ENCODE results near the gene TWSG1. TPM values are rescaled to one million over a fixed set of nuclear protein-coding genes. Genes with fewer than 3 reads are reported as not detected.

The TWSG1 gene
- total and polyA plus RNA-seq, 2 of the 13 experiments (the other 11 are each of a cell fraction or from before 2014, with no cell fraction given), result 6.6 to 9.4 TPM

DNA sequence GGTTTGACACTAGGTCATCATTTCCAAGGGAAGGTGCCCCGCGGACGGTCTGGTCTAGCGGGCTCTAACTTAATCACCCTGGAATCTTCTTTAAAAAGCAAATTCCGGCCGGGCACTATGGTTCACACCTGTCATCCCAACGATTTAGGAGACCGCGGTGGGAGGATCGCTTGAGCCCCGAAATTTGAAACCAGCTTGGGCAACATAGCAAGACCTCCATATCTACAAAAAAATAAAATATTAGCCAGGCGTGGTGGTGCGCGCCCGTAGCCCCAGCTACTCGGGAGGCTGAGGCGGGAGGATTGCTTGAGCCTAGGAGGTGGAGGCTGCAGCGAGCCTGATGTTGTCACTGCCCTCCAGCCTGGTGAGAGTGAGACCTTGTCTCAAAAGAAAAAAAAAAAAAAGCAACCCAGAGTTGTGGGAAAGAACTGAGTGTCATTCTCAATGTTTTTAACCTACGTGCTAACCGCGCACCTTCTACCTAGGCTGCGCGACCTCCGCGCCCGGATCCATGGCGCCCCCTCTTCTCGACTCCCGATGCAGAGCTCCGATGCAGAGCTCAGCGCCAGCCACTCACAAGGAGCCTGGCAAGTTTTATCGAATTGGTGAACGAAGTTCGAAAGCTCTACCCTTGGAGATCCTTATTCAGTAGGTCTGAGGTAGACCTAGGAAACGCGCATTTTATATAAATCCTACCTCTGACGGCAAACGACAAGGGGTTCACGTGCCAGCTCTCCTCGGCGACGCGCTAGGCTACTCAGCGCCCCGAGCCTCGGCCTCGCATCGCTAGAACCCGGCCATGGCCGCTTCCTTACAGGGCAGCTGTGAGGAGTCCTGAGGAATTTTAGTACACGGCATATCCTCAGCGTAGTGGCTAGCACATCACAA lies 888 bp upstream of the TWSG1 start (continued):
- TF ChIP-seq, protein P1, sequence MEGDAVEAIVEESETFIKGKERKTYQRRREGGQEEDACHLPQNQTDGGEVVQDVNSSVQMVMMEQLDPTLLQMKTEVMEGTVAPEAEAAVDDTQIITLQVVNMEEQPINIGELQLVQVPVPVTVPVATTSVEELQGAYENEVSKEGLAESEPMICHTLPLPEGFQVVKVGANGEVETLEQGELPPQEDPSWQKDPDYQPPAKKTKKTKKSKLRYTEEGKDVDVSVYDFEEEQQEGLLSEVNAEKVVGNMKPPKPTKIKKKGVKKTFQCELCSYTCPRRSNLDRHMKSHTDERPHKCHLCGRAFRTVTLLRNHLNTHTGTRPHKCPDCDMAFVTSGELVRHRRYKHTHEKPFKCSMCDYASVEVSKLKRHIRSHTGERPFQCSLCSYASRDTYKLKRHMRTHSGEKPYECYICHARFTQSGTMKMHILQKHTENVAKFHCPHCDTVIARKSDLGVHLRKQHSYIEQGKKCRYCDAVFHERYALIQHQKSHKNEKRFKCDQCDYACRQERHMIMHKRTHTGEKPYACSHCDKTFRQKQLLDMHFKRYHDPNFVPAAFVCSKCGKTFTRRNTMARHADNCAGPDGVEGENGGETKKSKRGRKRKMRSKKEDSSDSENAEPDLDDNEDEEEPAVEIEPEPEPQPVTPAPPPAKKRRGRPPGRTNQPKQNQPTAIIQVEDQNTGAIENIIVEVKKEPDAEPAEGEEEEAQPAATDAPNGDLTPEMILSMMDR (CRISPR knock-in tag; IDR thresholded peaks at IDR 0.05), result peak; percentile 32; the same call in 1 of the 2 replicates
- TF ChIP-seq BORCS8-MEF2B (CRISPR knock-in tag; IDR thresholded peaks at IDR 0.05), result no peak
- peak; percentile 16; the same call in 1 of the 2 replicates for TF ChIP-seq ZNF224 (CRISPR knock-in tag; IDR thresholded peaks at IDR 0.05)

DNA sequence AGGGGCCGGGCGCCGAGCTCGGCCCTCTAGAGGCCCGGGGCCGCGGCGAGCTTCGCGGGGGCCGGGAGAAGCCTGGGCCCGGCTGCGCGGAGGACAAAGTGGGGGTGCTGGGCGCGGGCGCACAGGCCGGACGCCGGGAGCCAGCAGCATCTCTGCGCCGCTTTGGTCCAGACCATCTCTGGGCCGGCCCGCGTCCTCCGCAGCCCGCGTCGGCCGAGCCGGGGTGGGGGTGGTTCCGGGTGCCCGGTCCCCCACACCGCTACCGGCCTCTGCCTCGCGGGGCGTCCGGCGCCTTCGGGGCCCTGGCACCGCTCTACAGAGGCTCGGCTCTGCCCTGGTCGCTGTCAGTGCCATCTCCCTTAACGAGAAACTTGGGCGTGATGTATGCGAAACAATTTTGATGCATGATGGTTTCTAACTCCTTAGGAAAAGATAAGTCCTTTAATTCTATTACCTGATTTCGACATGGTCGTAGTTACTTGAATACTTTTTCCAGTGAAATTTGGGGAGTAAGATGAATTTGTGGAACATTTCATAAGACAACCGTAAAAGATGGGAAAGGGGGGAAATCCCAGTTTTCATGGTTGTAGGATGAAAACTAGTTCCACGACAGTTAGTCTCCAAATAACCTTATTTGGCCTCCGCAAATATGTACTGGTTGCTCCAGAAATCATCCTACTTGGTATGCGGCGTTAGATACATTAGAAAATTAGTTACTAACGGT lies 562 bp downstream of the TWSG1 start:
- Histone ChIP-seq H4K20me1 (ENCODE audit: insufficient read depth, low read length) (no peaks in the 10 kb centered on the region), H3K27me3 (ENCODE audit: control insufficient read depth in 1 of 2, insufficient read depth in 2 of 2, low read length in 2 of 2) (peaks cover 0 to 3% of the 10 kb centered on the region in 2 experiments; a peak in 2 of 5 replicates), H2AFZ (ENCODE audit: low read length) (no peak overlapping the region), H3K79me2 (ENCODE audit: insufficient read depth, low read length) (no peaks in the 10 kb centered on the region), H3K4me3 (replicated peaks in 1 of 3; ENCODE audit: insufficient read depth in 1 of 3, low read depth in 2 of 3, low read length in 3 of 3) (peak overlapping the region; percentile 74 to 91 (median 82)), H3K9ac (ENCODE audit: insufficient read depth, low read depth, low read length) (peak overlapping the region; percentile 71), H3K27ac (ENCODE audit: extremely low read length, insufficient read depth, low read length) (no peak overlapping the region), H3K4me2 (ENCODE audit: low read depth, low read length) (peak overlapping the region; percentile 88), H3K9me3 (ENCODE audit: low read length) (no peaks in the 10 kb centered on the region), H3K4me1 (ENCODE audit: insufficient read depth, low read length) (peaks cover 22% of the 10 kb centered on the region), H3K36me3 (replicated peaks in 1 of 2; ENCODE audit: control insufficient read depth in 1 of 2, insufficient read depth in 2 of 2, low read length in 2 of 2) (0 out of 5 replicates have a peak, but pooled peaks cover 2 to 5% of the 10 kb centered on the region in 2 experiments)
- POLR2A ChIA-PET, result interaction anchor here (0.9 to 1.6 kb wide), 3 partner anchors 14 to 232 kb away, joined by 4 read pairs; no protein-coding TSS in a partner anchor
- 5% methylated on average over 21 of the region's 55 CpGs for WGBS (ENCODE audit: low lambda C conversion rate)
- DNase-seq (ENCODE audit: low spot score) (no peak), ATAC-seq (peak; percentile 81), FAIRE-seq (peak; percentile 30)
- intact Hi-C loops (cut with micrococcal nuclease; ENCODE audit: unreplicated experiment), result loop anchor here (1.0 to 10.0 kb wide), 4 partner anchors 110 to 260 kb away; partner anchors contain the start of gene RALBP1
- CTCF ChIA-PET (ENCODE audit: low intra/inter-chr PET ratio, low total read pairs), result no interaction called here
- BruUV-seq (replicated peaks), result no TSS peak
- in situ Hi-C loops (cut with HindIII; ENCODE audit: extremely low pct_ligation_motif_present, low pct_unique_long_range_greater_than_20kb), result loop anchor here (5.0 to 25.0 kb wide), 2 partner anchors 142 to 273 kb away; partner anchors contain the start of gene RALBP1
- TF ChIP-seq PTBP1 (IDR thresholded peaks at IDR 0.05; ENCODE audit: low read depth, low read length, poor library complexity, severe bottlenecking) (no peak), CBFB (CRISPR knock-in tag; IDR thresholded peaks at IDR 0.05) (no peak), ZBTB7A (CRISPR knock-in tag; IDR thresholded peaks at IDR 0.05) (no peak), ZNF777 (CRISPR knock-in tag; IDR thresholded peaks at IDR 0.05) (peak; percentile 55; the same call in 1 of the 2 replicates), LCORL (IDR thresholded peaks at IDR 0.05) (no peak), LCORL (CRISPR knock-in tag; IDR thresholded peaks at IDR 0.05) (no peak), KLF9 (CRISPR knock-in tag; IDR thresholded peaks at IDR 0.05; ENCODE audit: low read depth) (no peak), NBN (conservative IDR thresholded peaks at IDR 0.05) (no peak), YY1 (IDR thresholded peaks at IDR 0.05; ENCODE audit: insufficient read depth, insufficient replicate concordance, low read depth, low read length) (peak; percentile 40), PPARG (CRISPR knock-in tag; conservative IDR thresholded peaks at IDR 0.05) (no peak)
- TF ChIP-seq, protein P2, sequence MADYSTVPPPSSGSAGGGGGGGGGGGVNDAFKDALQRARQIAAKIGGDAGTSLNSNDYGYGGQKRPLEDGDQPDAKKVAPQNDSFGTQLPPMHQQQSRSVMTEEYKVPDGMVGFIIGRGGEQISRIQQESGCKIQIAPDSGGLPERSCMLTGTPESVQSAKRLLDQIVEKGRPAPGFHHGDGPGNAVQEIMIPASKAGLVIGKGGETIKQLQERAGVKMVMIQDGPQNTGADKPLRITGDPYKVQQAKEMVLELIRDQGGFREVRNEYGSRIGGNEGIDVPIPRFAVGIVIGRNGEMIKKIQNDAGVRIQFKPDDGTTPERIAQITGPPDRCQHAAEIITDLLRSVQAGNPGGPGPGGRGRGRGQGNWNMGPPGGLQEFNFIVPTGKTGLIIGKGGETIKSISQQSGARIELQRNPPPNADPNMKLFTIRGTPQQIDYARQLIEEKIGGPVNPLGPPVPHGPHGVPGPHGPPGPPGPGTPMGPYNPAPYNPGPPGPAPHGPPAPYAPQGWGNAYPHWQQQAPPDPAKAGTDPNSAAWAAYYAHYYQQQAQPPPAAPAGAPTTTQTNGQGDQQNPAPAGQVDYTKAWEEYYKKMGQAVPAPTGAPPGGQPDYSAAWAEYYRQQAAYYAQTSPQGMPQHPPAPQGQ (CRISPR knock-in tag; IDR thresholded peaks at IDR 0.05; ENCODE audit: borderline replicate concordance), result no peak
- TF ChIP-seq, protein P3, sequence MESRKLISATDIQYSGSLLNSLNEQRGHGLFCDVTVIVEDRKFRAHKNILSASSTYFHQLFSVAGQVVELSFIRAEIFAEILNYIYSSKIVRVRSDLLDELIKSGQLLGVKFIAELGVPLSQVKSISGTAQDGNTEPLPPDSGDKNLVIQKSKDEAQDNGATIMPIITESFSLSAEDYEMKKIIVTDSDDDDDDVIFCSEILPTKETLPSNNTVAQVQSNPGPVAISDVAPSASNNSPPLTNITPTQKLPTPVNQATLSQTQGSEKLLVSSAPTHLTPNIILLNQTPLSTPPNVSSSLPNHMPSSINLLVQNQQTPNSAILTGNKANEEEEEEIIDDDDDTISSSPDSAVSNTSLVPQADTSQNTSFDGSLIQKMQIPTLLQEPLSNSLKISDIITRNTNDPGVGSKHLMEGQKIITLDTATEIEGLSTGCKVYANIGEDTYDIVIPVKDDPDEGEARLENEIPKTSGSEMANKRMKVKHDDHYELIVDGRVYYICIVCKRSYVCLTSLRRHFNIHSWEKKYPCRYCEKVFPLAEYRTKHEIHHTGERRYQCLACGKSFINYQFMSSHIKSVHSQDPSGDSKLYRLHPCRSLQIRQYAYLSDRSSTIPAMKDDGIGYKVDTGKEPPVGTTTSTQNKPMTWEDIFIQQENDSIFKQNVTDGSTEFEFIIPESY (CRISPR knock-in tag; IDR thresholded peaks at IDR 0.05), result no peak

Data from HepG2 (cell line).